SK-N-MC (cell line): ENCODE measurements around the gene TERT.

Source experiments
- EZH2 ChIP-seq: fragments of 200-600 bp; sonication (generic); IDR thresholded peaks from one replicate; pipeline ENCODE4 v1.6.1; 2017; ENCODE audit warnings: antibody characterized with exemption
- FOXP2 ChIP-seq: optimal IDR thresholded peaks from 2 replicates; pipeline ENCODE3; 2011; ENCODE audit warnings: mild to moderate bottlenecking, moderate library complexity; ENCODE audit not compliant: insufficient read depth; ENCODE audit errors: extremely low read length, control extremely low read depth
- POLR2AphosphoS5 ChIP-seq: IDR thresholded peaks from 2 replicates; pipeline ENCODE4 v1.6.1; 2012; ENCODE audit warnings: mild to moderate bottlenecking, low read depth, low read length, borderline replicate concordance

DNA sequence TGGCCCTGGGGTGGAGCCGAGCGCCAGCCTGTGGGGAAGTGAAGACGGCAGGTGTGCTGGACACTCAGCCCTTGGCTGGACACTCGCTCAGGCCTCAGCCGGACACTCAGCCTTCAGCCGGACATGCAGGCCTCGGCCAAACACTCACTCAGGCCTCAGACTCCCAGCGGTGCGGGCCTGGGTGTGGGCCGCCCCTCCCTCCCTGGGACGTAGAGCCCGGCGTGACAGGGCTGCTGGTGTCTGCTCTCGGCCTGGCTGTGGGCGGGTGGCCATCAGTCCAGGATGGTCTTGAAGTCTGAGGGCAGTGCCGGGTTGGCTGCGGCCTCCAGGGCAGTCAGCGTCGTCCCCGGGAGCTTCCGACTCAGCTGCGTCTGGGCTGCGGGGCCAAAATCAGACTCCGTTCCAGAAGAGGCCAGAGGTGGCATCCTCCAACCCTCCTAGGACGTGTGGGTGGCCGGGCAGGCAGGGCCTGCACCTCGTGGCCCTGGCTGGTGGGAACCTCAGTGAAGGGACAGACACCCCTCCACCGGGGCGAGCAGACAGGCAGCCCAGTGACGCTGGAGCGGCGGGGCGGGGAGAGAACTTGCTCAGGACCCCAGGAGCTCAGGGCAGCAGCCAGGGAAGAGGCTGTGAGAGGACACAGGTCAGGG lies 41.3 kb downstream of the TERT start:
- TF ChIP-seq EZH2 (no peak), POLR2AphosphoS5 (no peak), FOXP2 (no peak)
